ENCODE measurements around the gene GFOD2. TPM values are rescaled to one million over a fixed set of nuclear protein-coding genes. Genes with fewer than 3 reads are reported as not detected.
A peak's percentile ranks its signal among the peaks of the same experiment; 100 is the strongest.

GFOD2 gene
- total and polyA plus RNA-seq, 2 donors (not counting 3 experiments of a cell fraction or from before 2014, with no cell fraction given) = 38.1 to 47.5 TPM

- DNase-seq (ENCODE audit: low read depth, low spot score) (peak; percentile 92), FAIRE-seq (no peak)
- Histone ChIP-seq H3K36me3 (ENCODE audit: control insufficient read depth in 2 of 2, extremely low read depth in 1 of 2, insufficient read depth in 2 of 2, low read length in 2 of 2) (peaks cover 0 to 6% of the 10 kb centered on the region in 2 experiments), H4K20me1 (replicated peaks; ENCODE audit: control insufficient read depth, extremely low read depth, insufficient read depth, low read length) (no peaks in the 10 kb centered on the region), H3K4me1 (ENCODE audit: control insufficient read depth, extremely low read depth, insufficient read depth, low read length) (peaks cover 9% of the 10 kb centered on the region), H3K4me2 (ENCODE audit: insufficient read depth, low read length) (peak within 1 kb of the TSS; percentile 75), H2AFZ (ENCODE audit: low read depth, low read length) (peak within 1 kb of the TSS; percentile 83), H3K27me3 (ENCODE audit: control insufficient read depth in 2 of 2, insufficient read depth in 2 of 2, low read length in 2 of 2) (no peaks in the 10 kb centered on the region), H3K79me2 (ENCODE audit: control insufficient read depth, insufficient read depth, low read length) (no peaks in the 10 kb centered on the region), H3K4me3 (replicated peaks in 1 of 3; ENCODE audit: insufficient read depth in 1 of 3, low read depth in 1 of 3, low read length in 3 of 3) (peak within 1 kb of the TSS; percentile 32 to 70 (median 64)), H3K9ac (replicated peaks; ENCODE audit: extremely low read depth, insufficient read depth, low read length) (peak within 1 kb of the TSS; percentile 51), H3K9me3 (replicated peaks; ENCODE audit: control insufficient read depth, insufficient read depth, low read length) (no peaks in the 10 kb centered on the region), H3K27ac (ENCODE audit: insufficient read depth, low read depth, low read length) (peak within 1 kb of the TSS; percentile 44), H3K9me1 (replicated peaks; ENCODE audit: control insufficient read depth, extremely low read depth, insufficient read depth, low read length) (no peaks in the 10 kb centered on the region)
- no TSS peak for BruUV-seq (replicated peaks)
- TF ChIP-seq JUN (IDR thresholded peaks at IDR 0.05; ENCODE audit: borderline replicate concordance, insufficient read depth, insufficient read length, low read depth) = no peak
- no peak for TF ChIP-seq MYC (IDR thresholded peaks at IDR 0.05; ENCODE audit: low read depth, low read length)
- peak; percentile 79 for TF ChIP-seq POLR2AphosphoS5 (IDR thresholded peaks at IDR 0.05; ENCODE audit: insufficient read depth, low read depth, low read length)
- TF ChIP-seq, protein P1, sequence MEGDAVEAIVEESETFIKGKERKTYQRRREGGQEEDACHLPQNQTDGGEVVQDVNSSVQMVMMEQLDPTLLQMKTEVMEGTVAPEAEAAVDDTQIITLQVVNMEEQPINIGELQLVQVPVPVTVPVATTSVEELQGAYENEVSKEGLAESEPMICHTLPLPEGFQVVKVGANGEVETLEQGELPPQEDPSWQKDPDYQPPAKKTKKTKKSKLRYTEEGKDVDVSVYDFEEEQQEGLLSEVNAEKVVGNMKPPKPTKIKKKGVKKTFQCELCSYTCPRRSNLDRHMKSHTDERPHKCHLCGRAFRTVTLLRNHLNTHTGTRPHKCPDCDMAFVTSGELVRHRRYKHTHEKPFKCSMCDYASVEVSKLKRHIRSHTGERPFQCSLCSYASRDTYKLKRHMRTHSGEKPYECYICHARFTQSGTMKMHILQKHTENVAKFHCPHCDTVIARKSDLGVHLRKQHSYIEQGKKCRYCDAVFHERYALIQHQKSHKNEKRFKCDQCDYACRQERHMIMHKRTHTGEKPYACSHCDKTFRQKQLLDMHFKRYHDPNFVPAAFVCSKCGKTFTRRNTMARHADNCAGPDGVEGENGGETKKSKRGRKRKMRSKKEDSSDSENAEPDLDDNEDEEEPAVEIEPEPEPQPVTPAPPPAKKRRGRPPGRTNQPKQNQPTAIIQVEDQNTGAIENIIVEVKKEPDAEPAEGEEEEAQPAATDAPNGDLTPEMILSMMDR (IDR thresholded peaks at IDR 0.05; ENCODE audit: extremely low read depth in 1 of 2, insufficient read depth in 1 of 2, low read depth in 1 of 2, low read length in 2 of 2) = no peak
- no peak for TF ChIP-seq GATA2 (IDR thresholded peaks at IDR 0.05; ENCODE audit: insufficient read depth, insufficient read length, low read depth, low read length)
- no peak for TF ChIP-seq EZH2 (IDR thresholded peaks at IDR 0.05; ENCODE audit: borderline replicate concordance, low read depth, low read length, severe bottlenecking)
- no peak for TF ChIP-seq MAX (IDR thresholded peaks at IDR 0.05; ENCODE audit: insufficient read depth, insufficient read length)
- TF ChIP-seq POLR2A (IDR thresholded peaks at IDR 0.05; ENCODE audit: low read depth, low read length) = peak; percentile 79
- no peak for TF ChIP-seq FOS (IDR thresholded peaks at IDR 0.05; ENCODE audit: borderline replicate concordance, insufficient read depth, low read length)
- intact Hi-C loops (cut with micrococcal nuclease) = loop anchor here (1.0 to 2.0 kb wide), 2 partner anchors 98 to 121 kb away; partner anchors contain the start of gene CTCF
- ChIA-PET POLR2A (interaction anchor here (0.6 to 1.5 kb wide), 3 partner anchors 112 to 651 kb away, joined by 3 read pairs; partner anchors contain the start of genes PRMT7 and SLC7A6OS), CTCF (interaction anchor here (0.6 to 2.1 kb wide), 17 partner anchors 9 to 282 kb away, joined by 3 to 31 read pairs (median 5); partner anchors contain the start of genes CARMIL2 and CTCF)
- dilution Hi-C loops (cut with MboI; ENCODE audit: extremely low pct_ligation_motif_present, low sequenced_read_pairs) = no loop called here
Observed at GRCh38 chr16:67659675-67660563, 59.2 kb downstream of the GFOD2 start, which contains the start of gene ACD. Gene ACD, minus strand, starts transcription at chr16:67660260. Its CDS starts 40 bp downstream, at chr16:67660220.
